HepG2 (cell line): ENCODE results near the gene FBXO48. TPM values are rescaled to one million over a fixed set of nuclear protein-coding genes. Genes with fewer than 3 reads are reported as not detected.

Experiments used
- FOXK1 ChIP-seq: sonication (generic); formaldehyde crosslinking; IDR thresholded peaks from 2 replicates; pipeline ENCODE4 v1.4.0; 2020; ENCODE audit warnings: low read depth, missing genetic modification reagents, borderline replicate concordance
- GFI1 ChIP-seq: sonication (generic); formaldehyde crosslinking; IDR thresholded peaks from 2 replicates; pipeline ENCODE4 v1.5.0; 2020; ENCODE audit warnings: missing genetic modification reagents, mild to moderate bottlenecking, borderline replicate concordance
- HDAC6 ChIP-seq: fragments of 200-600 bp; sonication (generic); IDR thresholded peaks from 2 replicates; pipeline ENCODE4 v1.7.0; 2017; ENCODE audit warnings: mild to moderate bottlenecking, antibody characterized with exemption, low read length, low read depth
- KLF16 ChIP-seq, 2 experiments: sonication (generic) in 1 of 2; formaldehyde crosslinking in 1 of 2; IDR thresholded peaks; 2 replicates each; pipeline versions ENCODE4 v1.6.1 to v1.8.0; 2016 to 2023; ENCODE audit warnings: missing genetic modification reagents in 2 of 2, missing compliant biosample characterization in 1 of 2
- MED13 ChIP-seq: sonication (generic); formaldehyde crosslinking; IDR thresholded peaks from 2 replicates; pipeline ENCODE4 v1.5.0; 2020; ENCODE audit warnings: missing genetic modification reagents
- MZF1 ChIP-seq: sonication (generic); formaldehyde crosslinking; IDR thresholded peaks from 2 replicates; pipeline ENCODE4 v1.8.1; 2023; ENCODE audit warnings: mild to moderate bottlenecking, missing genetic modification reagents, borderline replicate concordance
- NR0B2 ChIP-seq: sonication (generic); formaldehyde crosslinking; IDR thresholded peaks from 2 replicates; pipeline ENCODE4 v1.4.0; 2020; ENCODE audit warnings: mild to moderate bottlenecking, missing genetic modification reagents
- RFX1 ChIP-seq: fragments of 450-650 bp; IDR thresholded peaks from 2 replicates; pipeline ENCODE4 v1.6.1; 2017
- SRSF4 ChIP-seq: fragments of 200-400 bp; formaldehyde crosslinking; IDR thresholded peaks from one replicate; pipeline ENCODE4 v1.6.1; 2018; ENCODE audit warnings: mild to moderate bottlenecking, low read depth, low read length, moderate library complexity; ENCODE audit not compliant: poor library complexity, severe bottlenecking
- TCF7 ChIP-seq: sonication (generic); IDR thresholded peaks from 2 replicates; pipeline ENCODE4 v1.6.1; 2016; ENCODE audit warnings: antibody characterized with exemption, low read depth
- TERF1 ChIP-seq: sonication (generic); formaldehyde crosslinking; IDR thresholded peaks from 2 replicates; pipeline ENCODE4 v1.8.0; 2022; ENCODE audit warnings: mild to moderate bottlenecking, missing genetic modification reagents, moderate library complexity
- TP53 ChIP-seq: sonication (generic); formaldehyde crosslinking; conservative IDR thresholded peaks from 2 replicates; pipeline ENCODE4 v1.4.0; 2020; ENCODE audit warnings: missing genetic modification reagents
- ZNF124 ChIP-seq: sonication (generic); formaldehyde crosslinking; IDR thresholded peaks from 2 replicates; pipeline ENCODE4 v1.4.0; 2020; ENCODE audit warnings: missing genetic modification reagents
- ZNF292 ChIP-seq: sonication (generic); formaldehyde crosslinking; IDR thresholded peaks from 2 replicates; pipeline ENCODE4 v1.8.1; 2022; ENCODE audit warnings: mild to moderate bottlenecking, low read depth, missing genetic modification reagents, borderline replicate concordance
- ZNF383 ChIP-seq: sonication (generic); formaldehyde crosslinking; IDR thresholded peaks from 2 replicates; pipeline ENCODE4 v1.4.0; 2020; ENCODE audit warnings: missing genetic modification reagents, mild to moderate bottlenecking, borderline replicate concordance
- ZNF552 ChIP-seq: sonication (generic); formaldehyde crosslinking; IDR thresholded peaks from 2 replicates; pipeline ENCODE4 v1.9.0; 2022; ENCODE audit warnings: missing genetic modification reagents, mild to moderate bottlenecking, borderline replicate concordance
- ZNF660 ChIP-seq: sonication (generic); formaldehyde crosslinking; IDR thresholded peaks from 2 replicates; pipeline ENCODE4 v1.5.1; 2020; ENCODE audit warnings: mild to moderate bottlenecking, low read depth, missing genetic modification reagents, borderline replicate concordance
- ZNF737 ChIP-seq: sonication (generic); formaldehyde crosslinking; IDR thresholded peaks from 2 replicates; pipeline ENCODE4 v1.5.0; 2020; ENCODE audit warnings: missing genetic modification reagents, mild to moderate bottlenecking, borderline replicate concordance
- ZNF883 ChIP-seq: sonication (generic); formaldehyde crosslinking; IDR thresholded peaks from 2 replicates; pipeline ENCODE4 v1.5.1; 2020; ENCODE audit warnings: mild to moderate bottlenecking, missing genetic modification reagents; ENCODE audit errors: not compliant biosample characterization
- ZSCAN31 ChIP-seq: sonication (generic); formaldehyde crosslinking; IDR thresholded peaks from 2 replicates; pipeline ENCODE4 v1.5.0; 2020; ENCODE audit warnings: low read depth, mild to moderate bottlenecking, missing genetic modification reagents
- polyA plus RNA-seq, 8 experiments: library from polyadenylated mRNA; depleted of rRNA in 3 of 8; stranded (reverse) in 7 of 8; unstranded in 1 of 8; fragments of >200 nt; fragmentation: Illumina TruSeq in 4 of 8; extraction: Trizol in 4 of 8; gene quantifications; 2 replicates each; pipeline versions ENCODE4 v1.2.1 to v1.2.3, GENCODE V29; 2011 to 2016; ENCODE audit warnings: low read depth in 4 of 8, missing spikeins in 1 of 8, mixed read lengths in 1 of 8; ENCODE audit not compliant: insufficient read depth in 1 of 8
- total RNA-seq, 5 experiments: library from RNA; depleted of rRNA; stranded (reverse); fragments of >200 nt; fragmentation: Illumina TruSeq; extraction: Trizol; gene quantifications; 2 replicates each; pipeline ENCODE4 v1.2.3, GENCODE V29; 2016; ENCODE audit warnings: low read depth in 1 of 5
- TF ChIP-seq, protein P1 (sequence below): sonication (generic); formaldehyde crosslinking; IDR thresholded peaks from 2 replicates; pipeline ENCODE4 v1.4.0; 2020; ENCODE audit warnings: missing genetic modification reagents
- TF ChIP-seq, protein P2 (sequence below): IDR thresholded peaks from 2 replicates; pipeline ENCODE4 v1.6.1; 2016; ENCODE audit warnings: low read depth
- TF ChIP-seq, protein P3 (sequence below): sonication (generic); formaldehyde crosslinking; IDR thresholded peaks from 2 replicates; pipeline ENCODE4 v1.4.0; 2020; ENCODE audit warnings: missing genetic modification reagents

The FBXO48 gene
- total and polyA plus RNA-seq, 2 of the 13 experiments (the other 11 are each of a cell fraction or from before 2014, with no cell fraction given), result 0.42 to 1.1 TPM

DNA sequence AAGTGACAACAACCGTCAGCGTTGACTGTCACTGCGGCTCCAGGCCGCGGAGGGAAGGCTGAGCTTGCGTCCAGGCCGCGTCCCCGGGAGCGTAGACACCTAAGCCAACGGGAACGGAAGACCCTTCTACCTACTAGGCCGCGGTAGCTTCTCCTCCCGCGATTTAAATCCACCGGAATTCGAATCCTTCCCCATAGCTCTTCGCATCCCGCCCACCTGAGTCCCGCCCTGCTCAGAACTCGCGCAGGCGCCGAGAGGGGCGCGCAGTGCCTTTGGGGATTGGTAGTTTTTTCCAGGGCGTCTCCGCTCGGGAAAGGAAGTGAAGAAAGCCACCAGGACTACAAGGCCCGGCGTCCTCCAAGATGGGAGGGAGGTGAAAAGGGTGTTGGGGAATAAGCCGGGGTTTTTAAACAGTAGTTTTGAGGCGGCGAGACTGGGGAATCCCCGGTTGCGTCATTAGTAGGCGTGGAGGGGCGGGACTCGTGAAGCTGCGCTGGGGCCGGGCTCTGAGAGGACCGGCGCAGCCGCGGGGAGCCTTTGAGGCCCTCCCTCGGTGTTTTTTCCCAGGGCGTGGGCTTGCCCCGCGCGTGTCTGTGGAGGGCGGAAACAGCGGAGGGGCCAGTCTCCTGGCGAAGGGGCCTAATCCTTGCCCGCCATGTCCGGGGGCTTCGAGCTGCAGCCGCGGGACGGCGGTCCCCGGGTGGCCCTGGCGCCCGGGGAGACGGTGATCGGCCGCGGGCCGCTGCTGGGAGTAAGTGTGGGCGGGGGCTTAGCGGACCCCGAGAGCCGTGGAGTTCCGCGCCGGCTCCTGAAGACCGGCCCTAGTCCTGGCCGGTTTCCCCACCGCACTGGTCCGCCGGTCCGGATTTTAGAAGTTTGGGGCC, at the start of gene FBXO48, which contains the start of gene APLF (continued):
- no peak for TF ChIP-seq HDAC6
- no peak for TF ChIP-seq GFI1 (CRISPR knock-in tag)
- TF ChIP-seq KLF16 (CRISPR knock-in tag; IDR thresholded peaks at IDR 0.05), result peak in 1 of 2 experiments; percentile 98; a peak in 2 of 4 replicates
- peak; percentile 90 for TF ChIP-seq ZNF883
- TF ChIP-seq SRSF4, result no peak
- no peak for TF ChIP-seq TERF1
- peak; percentile 80 for TF ChIP-seq FOXK1 (CRISPR knock-in tag)
- TF ChIP-seq ZNF292, result peak; percentile 10
- TF ChIP-seq MED13 (CRISPR knock-in tag), result peak; percentile 56; the same call in 1 of the 2 replicates
- TF ChIP-seq TP53 (CRISPR knock-in tag), result peak; percentile 85; the same call in 1 of the 2 replicates
- 0 out of 2 replicates have a peak, but pooled peaks have one; percentile 41 for TF ChIP-seq MZF1 (CRISPR knock-in tag)
- no peak for TF ChIP-seq ZNF737 (CRISPR knock-in tag)
- no peak for TF ChIP-seq ZNF383
- TF ChIP-seq, protein P1, sequence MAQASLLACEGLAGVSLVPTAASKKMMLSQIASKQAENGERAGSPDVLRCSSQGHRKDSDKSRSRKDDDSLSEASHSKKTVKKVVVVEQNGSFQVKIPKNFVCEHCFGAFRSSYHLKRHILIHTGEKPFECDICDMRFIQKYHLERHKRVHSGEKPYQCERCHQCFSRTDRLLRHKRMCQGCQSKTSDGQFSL, result no peak
- TF ChIP-seq, protein P2, sequence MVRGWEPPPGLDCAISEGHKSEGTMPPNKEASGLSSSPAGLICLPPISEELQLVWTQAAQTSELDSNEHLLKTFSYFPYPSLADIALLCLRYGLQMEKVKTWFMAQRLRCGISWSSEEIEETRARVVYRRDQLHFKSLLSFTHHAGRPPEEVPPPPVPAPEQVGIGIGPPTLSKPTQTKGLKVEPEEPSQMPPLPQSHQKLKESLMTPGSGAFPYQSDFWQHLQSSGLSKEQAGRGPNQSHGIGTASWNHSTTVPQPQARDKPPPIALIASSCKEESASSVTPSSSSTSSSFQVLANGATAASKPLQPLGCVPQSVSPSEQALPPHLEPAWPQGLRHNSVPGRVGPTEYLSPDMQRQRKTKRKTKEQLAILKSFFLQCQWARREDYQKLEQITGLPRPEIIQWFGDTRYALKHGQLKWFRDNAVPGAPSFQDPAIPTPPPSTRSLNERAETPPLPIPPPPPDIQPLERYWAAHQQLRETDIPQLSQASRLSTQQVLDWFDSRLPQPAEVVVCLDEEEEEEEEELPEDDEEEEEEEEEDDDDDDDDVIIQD (CRISPR knock-in tag), result peak; percentile 60; the same call in 1 of the 2 replicates
- TF ChIP-seq, protein P3, sequence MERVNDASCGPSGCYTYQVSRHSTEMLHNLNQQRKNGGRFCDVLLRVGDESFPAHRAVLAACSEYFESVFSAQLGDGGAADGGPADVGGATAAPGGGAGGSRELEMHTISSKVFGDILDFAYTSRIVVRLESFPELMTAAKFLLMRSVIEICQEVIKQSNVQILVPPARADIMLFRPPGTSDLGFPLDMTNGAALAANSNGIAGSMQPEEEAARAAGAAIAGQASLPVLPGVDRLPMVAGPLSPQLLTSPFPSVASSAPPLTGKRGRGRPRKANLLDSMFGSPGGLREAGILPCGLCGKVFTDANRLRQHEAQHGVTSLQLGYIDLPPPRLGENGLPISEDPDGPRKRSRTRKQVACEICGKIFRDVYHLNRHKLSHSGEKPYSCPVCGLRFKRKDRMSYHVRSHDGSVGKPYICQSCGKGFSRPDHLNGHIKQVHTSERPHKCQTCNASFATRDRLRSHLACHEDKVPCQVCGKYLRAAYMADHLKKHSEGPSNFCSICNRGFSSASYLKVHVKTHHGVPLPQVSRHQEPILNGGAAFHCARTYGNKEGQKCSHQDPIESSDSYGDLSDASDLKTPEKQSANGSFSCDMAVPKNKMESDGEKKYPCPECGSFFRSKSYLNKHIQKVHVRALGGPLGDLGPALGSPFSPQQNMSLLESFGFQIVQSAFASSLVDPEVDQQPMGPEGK (CRISPR knock-in tag), result peak; percentile 81
- TF ChIP-seq NR0B2 (CRISPR knock-in tag), result peak; percentile 85; the same call in 1 of the 2 replicates
- no peak for TF ChIP-seq RFX1
- TF ChIP-seq ZNF552 (CRISPR knock-in tag), result peak; percentile 78
- TF ChIP-seq ZNF660 (CRISPR knock-in tag), result no peak
- no peak for TF ChIP-seq ZNF124
- TF ChIP-seq TCF7, result no peak
- peak; percentile 86 for TF ChIP-seq ZSCAN31 (CRISPR knock-in tag)
